Progenitor cell of endocrine pancreas (in vitro differentiated cells): ENCODE data around the gene SLX4IP. TPM values are rescaled to one million over a fixed set of nuclear protein-coding genes. Genes with fewer than 3 reads are reported as not detected.

Source experiments
- DNase-seq: peaks from one replicate; pipeline ENCODE4 v3.0.0; 2021; ENCODE audit warnings: low spot score; ENCODE audit not compliant: unreplicated experiment
- H3K27ac Mint-ChIP-seq: 2 replicates; pipeline ENCODE4 v1.8.0; 2021; ENCODE audit warnings: mild to moderate bottlenecking, moderate library complexity, mixed read lengths
- H3K27me3 Mint-ChIP-seq: 2 replicates; pipeline ENCODE4 v1.8.0; 2021; ENCODE audit warnings: mixed read lengths
- H3K36me3 Mint-ChIP-seq: 2 replicates; pipeline ENCODE4 v1.8.0; 2022; ENCODE audit warnings: mixed read lengths; ENCODE audit not compliant: insufficient read depth
- H3K4me1 Mint-ChIP-seq: 2 replicates; pipeline ENCODE4 v1.8.0; 2021; ENCODE audit warnings: low read depth, mixed read lengths
- H3K4me3 Mint-ChIP-seq: 2 replicates; pipeline ENCODE4 v1.8.0; 2021; ENCODE audit warnings: low read depth, mild to moderate bottlenecking, moderate library complexity, mixed read lengths
- H3K9me3 Mint-ChIP-seq: 2 replicates; pipeline ENCODE4 v1.8.0; 2021; ENCODE audit warnings: low read depth, mixed read lengths
- CTCF ChIP-seq: fragments of 200-600 bp; sonication (generic); IDR thresholded peaks from one replicate; pipeline ENCODE4 v1.5.0; 2021; ENCODE audit warnings: antibody characterized with exemption, mild to moderate bottlenecking; ENCODE audit not compliant: unreplicated experiment
- total RNA-seq: library from RNA; stranded (reverse); gene quantifications from 2 replicates; pipeline ENCODE4 v1.2.1, GENCODE V29; 2021

SLX4IP gene
- total RNA-seq, 1 donor from 2014 or later: 12.0 TPM

GRCh38 chr20:10511170-10511508 is 76.0 kb downstream of the SLX4IP start:
- no peak for TF ChIP-seq CTCF
- H3K27me3 Mint-ChIP-seq: no peaks in the 10 kb centered on the region
- DNase-seq: no peak
- H3K36me3 Mint-ChIP-seq: no peaks in the 10 kb centered on the region
- H3K9me3 Mint-ChIP-seq: no peaks in the 10 kb centered on the region
- H3K4me3 Mint-ChIP-seq: no peak overlapping the region
- peak overlapping the region; percentile 80 for H3K27ac Mint-ChIP-seq
- peaks cover 8% of the 10 kb centered on the region for H3K4me1 Mint-ChIP-seq

GRCh38 chr20:10511509-10512251 is 76.6 kb downstream of the SLX4IP start:
- Mint-ChIP-seq H3K27me3 (no peaks in the 10 kb centered on the region), H3K4me3 (no peak overlapping the region), H3K27ac (peak overlapping the region; percentile 80), H3K36me3 (no peaks in the 10 kb centered on the region), H3K4me1 (peaks cover 10% of the 10 kb centered on the region), H3K9me3 (no peaks in the 10 kb centered on the region)
- no peak for DNase-seq
- no peak for TF ChIP-seq CTCF

- Mint-ChIP-seq H3K4me3 (no peak overlapping the region), H3K36me3 (no peaks in the 10 kb centered on the region), H3K27ac (no peak overlapping the region), H3K9me3 (no peaks in the 10 kb centered on the region), H3K27me3 (no peaks in the 10 kb centered on the region), H3K4me1 (peaks cover 10% of the 10 kb centered on the region)
- DNase-seq: no peak
- no peak for TF ChIP-seq CTCF
Measured at GRCh38 chr20:10513061-10513460, 78.0 kb downstream of the SLX4IP start.

GRCh38 chr20:10513931-10514575 is 78.9 kb downstream of the SLX4IP start:
- Mint-ChIP-seq H3K27me3 (no peaks in the 10 kb centered on the region), H3K4me1 (peaks cover 10% of the 10 kb centered on the region)

GRCh38 chr20:10516529-10516928 is 81.4 kb downstream of the SLX4IP start:
- H3K36me3 Mint-ChIP-seq: no peaks in the 10 kb centered on the region
- no peak overlapping the region for H3K27ac Mint-ChIP-seq
- H3K4me3 Mint-ChIP-seq: no peak overlapping the region
- no peaks in the 10 kb centered on the region for H3K27me3 Mint-ChIP-seq
- no peak for DNase-seq
- H3K4me1 Mint-ChIP-seq: peaks cover 7% of the 10 kb centered on the region
- TF ChIP-seq CTCF: no peak
- H3K9me3 Mint-ChIP-seq: no peaks in the 10 kb centered on the region

More at GRCh38 chr20:10513931-10514575, 78.9 kb downstream of the SLX4IP start:
- TF ChIP-seq CTCF: no peak
- H3K9me3 Mint-ChIP-seq: no peaks in the 10 kb centered on the region
- no peaks in the 10 kb centered on the region for H3K36me3 Mint-ChIP-seq
- no peak for DNase-seq
- no peak overlapping the region for H3K27ac Mint-ChIP-seq
- H3K4me3 Mint-ChIP-seq: no peak overlapping the region
